VCaP (cell line): ENCODE data around the gene KRTAP10-2.

ENCODE experiments used
- H3K27ac ChIP-seq: fragments of 450-650 bp; 2 replicates; pipeline ENCODE4 v1.5.1; 2017
- TF ChIP-seq, protein P1 (sequence below): fragments of 450-650 bp; conservative IDR thresholded peaks from 2 replicates; pipeline ENCODE4 v1.5.1; 2017; ENCODE audit warnings: mild to moderate bottlenecking, moderate library complexity

KRTAP10-2 gene

GRCh38 chr21:44531606-44532564 is 19.4 kb downstream of the KRTAP10-2 start:
- no peak overlapping the region for H3K27ac ChIP-seq

GRCh38 chr21:44530903-44531605 is 20.3 kb downstream of the KRTAP10-2 start:
- TF ChIP-seq, protein P1, sequence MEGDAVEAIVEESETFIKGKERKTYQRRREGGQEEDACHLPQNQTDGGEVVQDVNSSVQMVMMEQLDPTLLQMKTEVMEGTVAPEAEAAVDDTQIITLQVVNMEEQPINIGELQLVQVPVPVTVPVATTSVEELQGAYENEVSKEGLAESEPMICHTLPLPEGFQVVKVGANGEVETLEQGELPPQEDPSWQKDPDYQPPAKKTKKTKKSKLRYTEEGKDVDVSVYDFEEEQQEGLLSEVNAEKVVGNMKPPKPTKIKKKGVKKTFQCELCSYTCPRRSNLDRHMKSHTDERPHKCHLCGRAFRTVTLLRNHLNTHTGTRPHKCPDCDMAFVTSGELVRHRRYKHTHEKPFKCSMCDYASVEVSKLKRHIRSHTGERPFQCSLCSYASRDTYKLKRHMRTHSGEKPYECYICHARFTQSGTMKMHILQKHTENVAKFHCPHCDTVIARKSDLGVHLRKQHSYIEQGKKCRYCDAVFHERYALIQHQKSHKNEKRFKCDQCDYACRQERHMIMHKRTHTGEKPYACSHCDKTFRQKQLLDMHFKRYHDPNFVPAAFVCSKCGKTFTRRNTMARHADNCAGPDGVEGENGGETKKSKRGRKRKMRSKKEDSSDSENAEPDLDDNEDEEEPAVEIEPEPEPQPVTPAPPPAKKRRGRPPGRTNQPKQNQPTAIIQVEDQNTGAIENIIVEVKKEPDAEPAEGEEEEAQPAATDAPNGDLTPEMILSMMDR, result no peak
- H3K27ac ChIP-seq, result no peak overlapping the region

More at GRCh38 chr21:44531606-44532564, 19.4 kb downstream of the KRTAP10-2 start:
- TF ChIP-seq, protein P1, result no peak

GRCh38 chr21:44530221-44530902 is 20.9 kb downstream of the KRTAP10-2 start:
- TF ChIP-seq, protein P1, result no peak

DNA sequence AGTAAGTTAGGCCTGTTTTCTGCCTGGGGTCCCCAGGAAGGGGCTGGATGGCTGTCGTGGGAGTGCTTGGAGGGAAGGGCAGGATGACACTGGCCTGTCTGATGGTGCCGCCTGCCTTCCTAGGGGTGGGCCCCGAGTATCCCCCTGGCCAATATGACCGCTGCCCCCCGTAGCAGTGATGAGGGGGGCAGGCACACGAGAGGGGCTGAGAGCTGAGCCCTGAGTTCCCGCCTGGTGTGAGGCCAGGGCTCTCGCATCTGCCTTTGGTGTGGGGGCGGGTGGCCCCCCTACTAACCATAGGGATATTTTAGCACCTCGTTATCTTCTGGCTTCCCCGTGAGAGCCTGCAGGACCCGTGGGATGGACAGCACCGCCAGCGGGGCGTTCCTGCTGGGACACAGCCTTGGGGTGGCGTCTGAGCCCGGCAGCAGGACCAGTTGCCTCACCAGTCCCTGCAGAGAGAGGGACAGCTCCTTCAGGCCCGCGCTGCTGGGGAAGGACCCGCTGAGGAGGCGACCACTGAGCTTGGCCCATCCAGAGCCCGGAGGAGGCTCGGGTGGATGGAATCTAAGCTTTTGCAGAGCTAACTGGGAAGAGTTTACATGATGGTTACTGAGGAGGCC is 21.7 kb downstream of the KRTAP10-2 start:
- TF ChIP-seq, protein P1, result no peak
- no peak overlapping the region for H3K27ac ChIP-seq

More at GRCh38 chr21:44530221-44530902, 20.9 kb downstream of the KRTAP10-2 start:
- no peak overlapping the region for H3K27ac ChIP-seq

- TF ChIP-seq, protein P1, result no peak
- no peak overlapping the region for H3K27ac ChIP-seq
These were observed 22.3 kb downstream of the KRTAP10-2 start for GRCh38 chr21:44529011-44529421.

GRCh38 chr21:44528634-44528995 is 22.7 kb downstream of the KRTAP10-2 start:
- H3K27ac ChIP-seq, result no peak overlapping the region
- TF ChIP-seq, protein P1, result no peak
